Glomerular visceral epithelial cell (primary cell): ENCODE data around the gene SRGAP2B.
"Not testable (repeated sequence)": the region's sequence is repeated elsewhere in the genome, so short reads cannot be mapped to it uniquely, and the experiment has no call there.

ENCODE experiments used
- DNase-seq: peaks from one replicate; pipeline ENCODE4 v3.0.0-alpha.2; 2016; ENCODE audit errors: extremely low spot score

SRGAP2B gene

GRCh38 chr1:144947495-144947894 lies 147.6 kb downstream of the SRGAP2B start:
- not testable (repeated sequence) for DNase-seq

- not testable (repeated sequence) for DNase-seq
These were observed 148.3 kb downstream of the SRGAP2B start for GRCh38 chr1:144946525-144947480.

GRCh38 chr1:144941710-144942109 lies 153.4 kb downstream of the SRGAP2B start:
- not testable (repeated sequence) for DNase-seq

- not testable (repeated sequence) for DNase-seq
These were observed 155.1 kb downstream of the SRGAP2B start for GRCh38 chr1:144940054-144940453.

DNA sequence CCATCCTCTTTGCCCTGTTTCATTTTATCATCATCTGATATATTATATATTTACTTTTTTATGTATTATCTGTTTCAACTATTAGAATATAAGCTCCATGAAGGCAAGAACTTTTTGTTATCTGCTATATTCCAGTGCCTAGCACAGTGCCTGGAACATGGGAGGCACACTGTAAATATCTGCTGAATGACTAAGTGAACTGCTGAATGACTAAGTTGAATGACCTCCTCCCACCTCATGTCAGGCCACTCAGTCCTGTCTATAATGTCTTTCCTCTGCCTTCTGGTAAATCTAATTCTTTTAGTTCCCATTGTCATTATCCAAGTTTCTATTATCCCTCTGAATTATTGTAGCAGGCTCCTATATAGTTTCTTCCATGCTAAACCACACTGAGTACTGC lies 156.5 kb downstream of the SRGAP2B start:
- not testable (repeated sequence) for DNase-seq

- DNase-seq = not testable (repeated sequence)
These were observed 158.9 kb downstream of the SRGAP2B start for GRCh38 chr1:144936186-144936732.

- DNase-seq = not testable (repeated sequence)
These were observed 159.8 kb downstream of the SRGAP2B start for GRCh38 chr1:144935310-144935709.

GRCh38 chr1:144933014-144933413 lies 162.1 kb downstream of the SRGAP2B start:
- not testable (repeated sequence) for DNase-seq

GRCh38 chr1:144932153-144932552 lies 163.0 kb downstream of the SRGAP2B start:
- DNase-seq = not testable (repeated sequence)

GRCh38 chr1:144931553-144931952 lies 163.6 kb downstream of the SRGAP2B start:
- DNase-seq = peak; percentile 0

- not testable (repeated sequence) for DNase-seq
These were observed 164.9 kb downstream of the SRGAP2B start for GRCh38 chr1:144930085-144930777.

DNA sequence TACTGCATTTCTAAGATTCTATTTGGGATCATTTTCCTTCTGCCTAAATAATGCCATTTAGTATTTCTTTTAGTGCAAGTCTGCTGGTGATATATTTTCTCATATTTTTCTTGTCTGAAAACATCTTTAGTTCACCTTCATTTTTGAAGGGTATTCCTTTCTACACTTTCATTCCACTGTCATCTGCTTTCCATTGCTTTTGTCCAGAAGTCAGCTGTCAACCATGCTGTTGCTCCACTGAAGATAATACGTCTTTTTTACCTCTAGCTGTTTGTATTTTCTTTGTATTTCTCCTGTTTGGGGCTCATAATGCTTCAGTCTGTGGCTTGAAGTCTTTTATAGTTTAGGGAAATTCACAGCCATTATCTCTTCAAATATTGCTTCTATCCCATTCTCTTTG lies 167.8 kb downstream of the SRGAP2B start:
- peak; percentile 0 for DNase-seq

GRCh38 chr1:144923640-144924039 lies 171.5 kb downstream of the SRGAP2B start:
- not testable (repeated sequence) for DNase-seq

GRCh38 chr1:144922785-144923184 lies 172.3 kb downstream of the SRGAP2B start:
- DNase-seq = peak; percentile 13

DNA sequence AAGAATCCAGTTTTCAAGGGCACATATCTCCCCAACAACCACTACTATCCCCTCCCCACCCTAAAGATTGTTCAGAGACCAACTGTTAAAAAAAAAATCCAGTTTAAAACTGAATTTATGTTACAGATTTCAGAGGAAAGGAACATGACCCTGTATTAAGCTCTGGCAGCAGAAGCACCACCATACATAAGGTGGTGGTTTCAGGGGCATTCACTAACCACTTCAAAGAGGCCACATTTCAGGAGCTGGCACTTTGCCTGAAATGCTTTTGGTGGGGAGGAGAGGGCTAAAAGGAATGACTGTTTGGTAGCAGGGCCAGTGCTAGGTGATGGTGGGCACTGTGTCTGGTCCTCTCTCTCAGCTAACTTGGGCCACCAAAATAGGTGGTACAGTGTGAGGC lies 176.0 kb downstream of the SRGAP2B start:
- DNase-seq = not testable (repeated sequence)

GRCh38 chr1:144918027-144918603 lies 177.0 kb downstream of the SRGAP2B start:
- not testable (repeated sequence) for DNase-seq

GRCh38 chr1:144917154-144918026 lies 177.7 kb downstream of the SRGAP2B start:
- DNase-seq = not testable (repeated sequence)

- not testable (repeated sequence) for DNase-seq
These were observed 181.0 kb downstream of the SRGAP2B start for GRCh38 chr1:144913977-144914734.

DNA sequence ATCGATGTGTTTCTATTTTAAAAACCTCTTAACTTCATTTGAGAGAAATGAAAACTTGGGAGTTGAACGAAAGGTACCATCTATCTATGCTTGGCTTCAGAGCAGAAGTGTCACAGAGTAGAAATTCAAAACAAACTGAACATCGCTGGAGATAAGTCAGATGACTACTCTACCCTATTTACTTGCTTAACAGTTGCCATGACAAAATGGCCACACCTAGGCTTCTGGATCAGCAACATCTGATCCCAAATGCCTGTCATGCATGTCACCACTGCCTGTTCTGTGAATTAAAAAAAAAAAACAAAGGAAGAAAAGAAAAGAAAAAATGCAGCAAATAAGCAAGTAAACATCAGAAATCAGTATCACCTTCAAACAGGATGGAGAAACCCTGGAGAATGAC lies 181.7 kb downstream of the SRGAP2B start:
- DNase-seq = not testable (repeated sequence)

DNA sequence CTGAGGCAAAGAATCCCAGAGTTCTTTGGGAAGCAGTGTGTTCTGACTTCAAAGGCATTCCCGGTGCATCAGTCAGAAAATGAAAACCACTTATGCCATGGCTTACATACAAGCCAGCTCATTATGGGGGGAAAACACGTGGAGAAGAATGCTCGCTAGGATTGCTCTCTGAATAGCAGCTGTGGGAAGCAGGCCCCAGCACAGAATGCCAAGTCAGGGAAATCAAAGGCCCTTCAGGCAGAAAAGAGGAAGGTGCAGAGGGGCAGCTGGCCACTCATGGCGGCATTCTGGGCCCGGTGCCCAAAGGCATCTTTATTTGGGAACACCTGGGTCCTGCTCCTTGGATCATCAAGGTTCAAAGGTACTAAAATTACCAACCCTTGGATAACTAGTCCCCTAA lies 184.4 kb downstream of the SRGAP2B start:
- DNase-seq = not testable (repeated sequence)
